HEK293T (cell line): Measurements from ENCODE around the gene TSPAN9.

Experiments
- CTCF ChIA-PET: fragments of 350-600 bp; formaldehyde crosslinking; extraction: SDS; loops from one replicate; lab custom pipeline; 2021; ENCODE audit warnings: antibody characterized with exemption, inconsistent platforms; lab: Yijun Ruan, JAX
- POLR2A ChIA-PET: fragments of 350-600 bp; formaldehyde crosslinking; extraction: SDS; loops from one replicate; lab custom pipeline; 2020; ENCODE audit warnings: antibody characterized with exemption, inconsistent platforms; lab: Yijun Ruan, JAX
- DNase-seq: peaks from one replicate; pipeline ENCODE4 v3.0.0; 2012; ENCODE audit warnings: mixed read lengths; ENCODE audit errors: extremely low spot score
- ARNT ChIP-seq: fragments of 450-650 bp; IDR thresholded peaks from 2 replicates; pipeline ENCODE4 v1.6.1; 2017; ENCODE audit warnings: mild to moderate bottlenecking
- BHLHE40 ChIP-seq: fragments of 450-650 bp; IDR thresholded peaks from 2 replicates; pipeline ENCODE4 v1.6.1; 2016; ENCODE audit warnings: mild to moderate bottlenecking, moderate library complexity, borderline replicate concordance
- CTBP1 ChIP-seq: fragments of 450-650 bp; IDR thresholded peaks from 2 replicates; pipeline ENCODE4 v1.6.1; 2016; ENCODE audit warnings: borderline replicate concordance
- ELF4 ChIP-seq: fragments of 450-650 bp; IDR thresholded peaks from 2 replicates; pipeline ENCODE4 v1.6.1; 2017; ENCODE audit warnings: antibody characterized with exemption
- FOXA1 ChIP-seq: fragments of 450-650 bp; IDR thresholded peaks from 2 replicates; pipeline ENCODE4 v1.6.1; 2016; ENCODE audit warnings: mild to moderate bottlenecking
- FOXK2 ChIP-seq: fragments of 450-650 bp; IDR thresholded peaks from 2 replicates; pipeline ENCODE4 v1.6.1; 2016; ENCODE audit warnings: mild to moderate bottlenecking
- FOXM1 ChIP-seq: fragments of 450-650 bp; IDR thresholded peaks from 2 replicates; pipeline ENCODE4 v1.6.1; 2017; ENCODE audit warnings: mild to moderate bottlenecking, borderline replicate concordance
- HDGF ChIP-seq: fragments of 450-650 bp; IDR thresholded peaks from 2 replicates; pipeline ENCODE4 v1.6.1; 2017; ENCODE audit warnings: antibody characterized with exemption, borderline replicate concordance
- L3MBTL2 ChIP-seq: fragments of 450-650 bp; conservative IDR thresholded peaks from 2 replicates; pipeline ENCODE4 v1.6.1; 2016; ENCODE audit warnings: mild to moderate bottlenecking
- LEF1 ChIP-seq: fragments of 450-650 bp; IDR thresholded peaks from 2 replicates; pipeline ENCODE4 v1.6.1; 2017; ENCODE audit warnings: mild to moderate bottlenecking, borderline replicate concordance
- NFRKB ChIP-seq: fragments of 450-650 bp; IDR thresholded peaks from 2 replicates; pipeline ENCODE4 v1.6.1; 2016; ENCODE audit warnings: mild to moderate bottlenecking, moderate library complexity
- SP1 ChIP-seq: fragments of 450-650 bp; IDR thresholded peaks from 2 replicates; pipeline ENCODE4 v1.6.1; 2017
- SUZ12 ChIP-seq: fragments of 450-650 bp; IDR thresholded peaks from 2 replicates; pipeline ENCODE4 v1.6.1; 2016; ENCODE audit warnings: mild to moderate bottlenecking
- TARDBP ChIP-seq: fragments of 450-650 bp; IDR thresholded peaks from 2 replicates; pipeline ENCODE4 v1.6.1; 2016
- ZNF384 ChIP-seq: fragments of 450-650 bp; IDR thresholded peaks from 2 replicates; pipeline ENCODE4 v1.6.1; 2016
- TF ChIP-seq, protein P1 (sequence below): fragments of 450-650 bp; IDR thresholded peaks from 2 replicates; pipeline ENCODE4 v1.6.1; 2016

TSPAN9 gene

DNA sequence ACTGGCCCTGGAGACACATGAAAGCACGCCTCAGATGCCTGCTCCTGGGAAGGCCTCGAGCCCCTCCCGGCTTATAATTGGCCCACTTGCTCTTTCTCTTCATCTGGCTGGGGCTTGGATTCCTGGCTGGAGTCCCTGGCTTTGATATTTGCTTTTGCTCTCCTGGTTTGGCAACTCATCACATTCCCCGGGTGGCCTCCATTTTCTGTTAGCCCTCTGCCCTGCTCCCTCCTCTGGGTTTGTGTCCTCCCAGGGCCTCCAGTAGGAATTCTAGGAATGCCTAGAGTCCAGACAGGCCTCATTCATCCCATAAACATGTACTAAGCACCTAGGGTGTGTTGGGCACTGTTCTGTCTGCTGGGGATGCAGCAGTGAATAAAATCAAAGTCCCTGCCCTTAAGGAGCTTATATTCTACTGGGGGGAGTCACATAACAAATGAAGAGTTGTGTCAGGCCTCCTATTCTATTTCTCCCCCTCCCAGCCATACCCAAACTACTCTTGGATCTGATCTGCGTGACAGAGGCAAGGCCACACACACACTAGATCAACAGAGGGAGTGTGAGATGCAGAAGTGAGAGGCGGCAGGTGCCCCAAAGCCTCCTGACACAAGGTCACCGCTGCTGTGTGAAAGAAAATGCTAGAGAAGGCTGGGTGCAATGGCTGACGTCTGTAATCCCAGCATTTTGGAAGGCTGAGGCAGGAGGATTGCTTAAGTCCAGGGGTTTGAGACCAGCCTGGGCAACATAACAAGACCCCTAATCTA, 21.3 kb upstream of the TSPAN9 start:
- CTCF ChIA-PET = no interaction called here
- TF ChIP-seq, protein P1, sequence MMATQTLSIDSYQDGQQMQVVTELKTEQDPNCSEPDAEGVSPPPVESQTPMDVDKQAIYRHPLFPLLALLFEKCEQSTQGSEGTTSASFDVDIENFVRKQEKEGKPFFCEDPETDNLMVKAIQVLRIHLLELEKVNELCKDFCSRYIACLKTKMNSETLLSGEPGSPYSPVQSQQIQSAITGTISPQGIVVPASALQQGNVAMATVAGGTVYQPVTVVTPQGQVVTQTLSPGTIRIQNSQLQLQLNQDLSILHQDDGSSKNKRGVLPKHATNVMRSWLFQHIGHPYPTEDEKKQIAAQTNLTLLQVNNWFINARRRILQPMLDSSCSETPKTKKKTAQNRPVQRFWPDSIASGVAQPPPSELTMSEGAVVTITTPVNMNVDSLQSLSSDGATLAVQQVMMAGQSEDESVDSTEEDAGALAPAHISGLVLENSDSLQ = no peak
- no peak for TF ChIP-seq HDGF
- no peak for TF ChIP-seq BHLHE40
- no peak for TF ChIP-seq FOXK2
- TF ChIP-seq CTBP1 = no peak
- no peak for TF ChIP-seq NFRKB
- TF ChIP-seq SUZ12 = no peak
- TF ChIP-seq FOXA1 = no peak
- no peak for TF ChIP-seq SP1
- TF ChIP-seq L3MBTL2 = no peak
- TF ChIP-seq ELF4 = no peak
- no peak for TF ChIP-seq FOXM1
- no peak for TF ChIP-seq TARDBP
- TF ChIP-seq LEF1 = no peak
- TF ChIP-seq ARNT = no peak
- TF ChIP-seq ZNF384 = no peak
- DNase-seq = no peak

DNA sequence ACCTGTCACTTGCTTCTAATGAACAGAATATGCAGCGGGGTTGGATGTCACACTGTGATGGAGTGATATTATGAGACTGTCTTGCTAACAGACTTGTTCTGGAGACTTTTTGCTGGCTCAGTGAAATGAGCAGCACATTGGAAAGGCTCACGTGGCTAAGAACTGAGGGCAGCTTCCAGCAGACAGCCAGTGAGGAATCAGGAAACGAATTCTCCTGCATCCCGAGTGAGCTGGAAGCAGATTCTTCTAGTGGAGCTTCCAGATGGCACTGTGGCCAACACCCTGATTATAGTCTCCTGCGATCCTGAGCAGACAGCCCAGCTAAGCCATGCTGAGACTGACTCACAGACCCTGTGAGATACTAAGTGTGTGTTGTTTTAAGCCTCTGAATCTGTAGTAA, 16.1 kb upstream of the TSPAN9 start:
- ChIA-PET POLR2A (no interaction called here), CTCF (interaction anchor here (3.0 kb wide), 1 partner anchor 12 kb away, joined by 11 read pairs; no protein-coding TSS in a partner anchor)
- DNase-seq = no peak
- no peak for TF ChIP-seq ZNF384
- TF ChIP-seq SP1 = no peak
- TF ChIP-seq HDGF = no peak
- no peak for TF ChIP-seq TARDBP
- no peak for TF ChIP-seq FOXA1
- no peak for TF ChIP-seq L3MBTL2
- TF ChIP-seq ELF4 = no peak
- TF ChIP-seq CTBP1 = no peak
- no peak for TF ChIP-seq SUZ12
- TF ChIP-seq FOXK2 = no peak
- no peak for TF ChIP-seq ARNT
- no peak for TF ChIP-seq BHLHE40
- TF ChIP-seq FOXM1 = no peak
- no peak for TF ChIP-seq NFRKB
- TF ChIP-seq, protein P1 = no peak
- TF ChIP-seq LEF1 = no peak

More for the DNA sequence above, 21.3 kb upstream of the TSPAN9 start:
- POLR2A ChIA-PET = no interaction called here

DNA sequence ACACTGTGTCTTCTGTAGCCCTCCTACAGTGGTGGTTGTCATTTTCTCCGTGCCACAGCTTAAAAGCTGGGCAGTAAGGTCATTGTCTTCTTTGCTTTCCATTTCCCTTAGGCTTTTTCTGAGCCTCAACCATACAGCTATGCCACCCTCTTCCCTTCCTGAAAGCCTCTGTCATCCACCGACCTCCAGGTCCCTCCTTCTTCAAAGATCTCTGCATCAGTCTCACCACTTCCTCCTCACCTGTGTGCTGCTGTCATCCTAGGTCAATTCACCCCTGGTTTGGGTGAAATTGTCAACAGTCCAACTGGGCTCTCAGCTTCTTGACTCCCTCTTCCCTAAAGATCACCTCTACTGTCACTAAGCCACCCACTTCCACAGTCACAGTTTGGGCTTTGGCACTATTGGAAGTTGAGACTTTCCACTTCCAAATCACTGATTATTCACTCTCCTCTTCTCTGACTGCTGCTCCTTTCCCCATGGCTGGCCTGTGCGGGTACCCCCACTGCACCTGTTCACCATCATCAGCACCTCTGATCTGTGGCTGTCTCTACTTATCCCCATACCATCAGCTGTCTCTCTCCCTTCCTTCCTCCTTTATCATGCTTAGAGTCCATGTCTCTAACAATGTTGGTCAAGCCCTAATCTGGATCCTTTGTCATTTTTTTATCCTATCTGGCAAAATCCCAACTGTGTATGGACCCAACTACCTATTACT, 15.5 kb upstream of the TSPAN9 start:
- ChIA-PET CTCF (interaction anchor here (3.0 kb wide), 1 partner anchor 12 kb away, joined by 11 read pairs; no protein-coding TSS in a partner anchor), POLR2A (no interaction called here)
- TF ChIP-seq ZNF384 = no peak
- TF ChIP-seq TARDBP = no peak
- no peak for TF ChIP-seq HDGF
- no peak for TF ChIP-seq ARNT
- TF ChIP-seq FOXK2 = no peak
- TF ChIP-seq FOXM1 = no peak
- no peak for TF ChIP-seq SP1
- no peak for TF ChIP-seq ELF4
- TF ChIP-seq SUZ12 = no peak
- TF ChIP-seq, protein P1 = no peak
- TF ChIP-seq BHLHE40 = no peak
- TF ChIP-seq LEF1 = no peak
- no peak for TF ChIP-seq NFRKB
- TF ChIP-seq L3MBTL2 = no peak
- TF ChIP-seq CTBP1 = no peak
- no peak for TF ChIP-seq FOXA1
- no peak for DNase-seq

DNA sequence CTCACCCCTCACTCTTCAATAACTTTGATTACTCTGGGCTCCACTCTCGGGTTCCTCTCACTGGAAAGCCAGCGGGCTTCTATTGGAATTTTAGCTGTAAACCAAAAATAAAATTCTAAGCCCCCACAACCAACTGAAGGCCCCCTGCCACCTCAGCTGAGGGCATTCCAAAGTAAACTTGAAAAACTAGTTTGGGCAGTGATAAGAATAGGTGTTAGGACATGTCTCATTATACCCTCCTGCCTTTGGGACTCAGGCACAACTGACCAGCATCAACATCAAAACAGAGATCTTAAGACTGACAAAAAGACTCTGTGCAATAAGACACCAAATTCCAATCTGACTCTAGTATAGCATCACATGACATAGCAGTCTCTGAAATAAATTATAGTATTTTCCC, 11.9 kb upstream of the TSPAN9 start:
- DNase-seq = no peak
- ChIA-PET POLR2A (no interaction called here), CTCF (interaction anchor here (1.6 kb wide), 1 partner anchor 8 kb away, joined by 5 read pairs; no protein-coding TSS in a partner anchor)
- TF ChIP-seq FOXA1 = no peak
- TF ChIP-seq NFRKB = no peak
- TF ChIP-seq BHLHE40 = no peak
- no peak for TF ChIP-seq TARDBP
- TF ChIP-seq CTBP1 = no peak
- TF ChIP-seq L3MBTL2 = no peak
- TF ChIP-seq ELF4 = no peak
- TF ChIP-seq SP1 = no peak
- TF ChIP-seq HDGF = no peak
- no peak for TF ChIP-seq ZNF384
- no peak for TF ChIP-seq SUZ12
- no peak for TF ChIP-seq LEF1
- no peak for TF ChIP-seq ARNT
- TF ChIP-seq FOXK2 = no peak
- TF ChIP-seq, protein P1 = no peak
- TF ChIP-seq FOXM1 = no peak
